GM21381 (cell line): Measurements from ENCODE around the gene C16orf90.
"Not testable (repeated sequence)": the region's sequence is repeated elsewhere in the genome, so short reads cannot be mapped to it uniquely, and the experiment has no call there.

Experiments
- ATAC-seq: cut with Tn5 transposase; IDR thresholded peaks from one replicate; pipeline ENCODE4 v1.9.1; 2021; ENCODE audit warnings: mild to moderate bottlenecking, moderate library complexity; ENCODE audit not compliant: unreplicated experiment

Gene C16orf90

DNA sequence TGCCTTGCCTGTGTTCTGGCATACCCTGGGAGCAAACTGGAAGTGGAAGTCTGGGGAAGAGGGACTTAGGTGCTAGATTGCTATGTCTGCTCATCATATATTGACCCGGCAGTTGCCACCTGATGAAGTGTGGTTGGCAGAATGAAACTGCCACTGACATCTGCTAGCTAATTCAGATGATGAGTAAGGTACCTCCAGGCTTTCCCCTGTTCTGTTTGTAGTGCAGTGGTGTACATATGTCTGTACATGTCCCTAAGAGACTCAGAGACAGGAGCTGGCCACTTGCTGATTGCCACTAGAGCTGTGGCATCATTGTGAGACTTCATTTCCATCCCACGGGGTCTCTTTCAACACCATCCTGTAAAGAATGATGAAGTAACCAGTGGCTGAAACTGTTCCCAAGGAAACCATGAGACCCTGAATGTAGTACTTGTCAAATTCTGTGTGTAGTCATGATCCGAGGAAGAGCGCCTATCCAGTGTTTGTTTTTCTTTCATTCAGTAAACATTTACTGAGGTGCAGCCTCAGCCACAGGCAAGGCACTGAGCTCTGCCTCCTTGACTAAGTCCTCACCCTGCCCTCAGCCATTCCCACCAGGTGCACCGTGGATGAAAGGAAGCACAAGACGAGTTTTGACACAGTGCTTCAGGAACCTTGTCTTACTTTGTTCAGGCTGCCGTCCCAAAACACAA, 18.7 kb upstream of the C16orf90 start:
- no peak for ATAC-seq

DNA sequence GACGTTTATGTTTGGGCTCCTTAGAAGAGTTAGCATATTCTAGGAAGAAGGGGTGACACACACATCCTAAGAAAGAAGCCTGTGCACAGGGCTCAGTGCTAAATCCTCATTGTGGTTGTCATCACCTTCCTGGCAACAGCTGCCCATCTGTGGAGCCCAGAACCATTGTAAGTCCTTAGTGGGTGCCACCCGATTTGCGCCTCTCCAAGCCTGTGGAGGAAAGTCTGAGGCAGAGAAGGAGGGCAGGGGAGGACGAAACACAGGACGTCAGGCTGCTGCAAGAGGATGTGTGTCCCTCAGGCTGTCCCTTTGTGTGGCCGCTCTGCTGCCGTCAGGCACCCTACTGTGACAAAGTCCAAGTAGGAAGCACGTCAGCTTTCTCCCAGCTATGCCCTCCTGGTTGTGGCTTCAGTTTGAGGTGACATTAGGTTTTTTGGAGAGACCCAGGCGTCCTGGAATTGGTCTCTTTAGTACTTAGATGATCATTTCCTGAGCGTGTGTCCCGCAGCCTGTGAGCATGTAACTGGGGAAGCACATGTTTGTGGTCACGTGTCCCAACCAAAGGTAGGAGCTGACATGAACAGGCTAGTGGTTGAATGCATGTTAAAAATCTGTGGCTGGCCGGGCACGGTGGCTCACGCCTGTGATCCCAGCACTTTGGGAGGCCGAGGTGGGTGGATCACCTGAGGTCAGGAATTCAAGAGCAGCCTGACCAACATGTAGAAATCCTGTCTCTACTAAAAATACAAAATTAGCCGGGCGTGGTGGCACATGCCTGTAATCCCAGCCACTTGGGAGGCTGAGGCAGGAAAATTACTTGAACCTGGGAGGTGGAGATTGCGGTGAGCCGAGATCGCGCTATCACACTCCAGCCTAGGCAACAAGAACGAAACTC, 16.2 kb upstream of the C16orf90 start:
- ATAC-seq: no peak

DNA sequence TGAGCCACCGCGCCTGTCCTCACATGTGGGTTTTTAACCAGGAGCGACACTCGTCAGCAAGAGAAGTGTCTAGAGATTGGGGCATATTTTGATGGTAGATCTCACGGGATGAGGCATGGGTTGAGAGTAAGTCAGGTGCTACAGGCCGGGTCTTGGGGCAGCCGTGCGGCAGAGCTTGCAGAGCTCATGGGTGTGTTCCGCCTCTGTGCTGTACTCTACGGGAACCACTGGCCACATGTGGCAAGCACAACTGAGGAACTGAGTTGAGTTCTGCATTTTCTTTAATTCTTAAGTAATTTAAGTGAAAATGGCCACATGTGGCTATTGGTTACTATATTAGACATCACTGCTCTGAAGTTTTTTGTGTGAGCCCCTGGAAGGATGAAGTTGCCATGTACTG, 15.1 kb upstream of the C16orf90 start:
- ATAC-seq: no peak

DNA sequence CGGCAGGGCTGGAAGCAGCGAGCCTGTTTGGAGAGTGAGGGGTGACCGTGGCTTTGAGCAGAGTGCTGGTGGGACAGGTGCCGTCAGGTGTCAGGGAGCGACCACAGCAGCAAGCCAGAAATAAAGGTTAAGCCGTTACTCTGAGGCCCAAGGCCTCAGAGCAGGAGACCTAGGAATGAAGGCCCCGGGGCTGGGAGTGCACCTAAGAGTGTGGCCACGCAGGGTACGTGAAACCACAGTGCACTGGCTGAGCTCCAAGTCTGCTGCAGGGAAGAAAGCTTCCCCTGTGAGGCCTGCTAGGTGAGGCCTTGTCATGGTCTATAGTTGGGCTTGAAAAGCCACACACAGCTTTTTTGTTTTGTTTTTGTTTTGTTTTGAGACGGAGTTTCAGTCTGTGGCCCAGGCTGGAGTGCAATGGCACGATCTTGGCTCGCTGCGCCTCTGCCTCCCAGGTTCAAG, 14.2 kb upstream of the C16orf90 start:
- peak; percentile 86 for ATAC-seq

DNA sequence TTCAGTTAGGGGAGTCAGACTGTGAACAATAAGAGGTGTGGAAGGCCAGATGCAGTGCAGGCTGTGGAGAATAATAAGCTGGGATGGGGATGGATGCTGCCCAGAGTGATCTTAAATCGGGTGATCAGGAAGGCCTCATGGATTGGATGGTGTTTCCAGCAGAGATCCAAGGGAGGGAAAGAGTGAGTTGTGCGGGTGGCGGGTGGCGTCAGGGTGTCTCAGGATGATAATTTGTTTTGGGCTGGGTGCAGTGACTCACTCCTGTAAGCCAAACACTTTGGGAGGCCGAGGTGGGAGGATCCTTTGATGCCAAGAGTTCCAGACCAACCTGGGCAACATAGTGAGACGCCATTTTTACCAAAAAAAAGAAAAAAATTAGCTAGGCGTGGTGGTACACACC, 13.4 kb upstream of the C16orf90 start:
- ATAC-seq: no peak

DNA sequence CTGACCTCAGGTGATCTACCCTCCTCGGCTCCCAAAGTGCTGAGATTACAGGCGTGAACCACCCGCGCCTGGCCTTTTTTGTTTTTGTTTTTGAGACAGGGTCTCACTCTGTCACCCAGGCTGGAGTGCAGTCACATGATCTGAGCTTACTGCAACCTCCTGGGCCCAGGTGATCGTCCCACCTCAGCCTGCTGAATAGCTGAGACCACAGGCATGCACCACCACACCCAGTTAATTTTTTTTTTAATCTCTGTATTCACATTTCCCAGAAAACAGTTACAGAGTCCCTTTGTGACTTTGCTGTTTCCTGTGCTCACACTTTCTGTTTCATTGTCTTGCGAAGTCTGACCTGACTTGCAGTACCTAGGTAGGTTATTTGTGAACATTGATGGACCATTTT, 8.2 kb upstream of the C16orf90 start:
- ATAC-seq: no peak

DNA sequence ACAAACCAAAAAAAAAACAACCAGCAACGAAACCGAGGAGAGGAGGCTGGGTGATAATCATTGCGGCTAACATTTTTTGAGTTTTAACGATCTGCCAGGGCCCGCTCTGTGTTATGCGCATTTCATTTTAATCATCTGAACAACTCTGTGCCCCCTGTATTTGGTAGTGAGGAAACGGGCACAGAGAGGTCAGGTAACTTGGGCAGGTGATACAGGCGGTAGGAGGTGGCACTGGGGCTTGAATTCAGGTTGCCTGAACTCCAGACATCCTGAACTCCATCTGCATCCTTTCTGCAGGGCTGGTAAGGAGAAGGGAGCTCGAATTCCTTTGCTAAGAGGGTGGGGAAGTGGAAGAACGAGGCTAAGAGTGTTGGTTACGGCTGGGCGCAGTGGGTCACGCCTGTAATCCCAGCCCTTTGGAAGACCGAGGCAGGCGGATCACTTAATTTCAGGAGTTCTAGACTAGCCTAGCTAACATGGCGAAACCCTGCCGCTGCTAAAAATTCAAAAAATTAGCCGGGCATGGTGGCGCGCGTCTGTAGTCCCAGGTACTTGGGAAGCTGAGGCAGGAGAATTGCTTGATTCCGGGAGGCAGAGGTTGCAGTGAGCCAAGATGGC, 6.6 kb upstream of the C16orf90 start:
- no peak for ATAC-seq

DNA sequence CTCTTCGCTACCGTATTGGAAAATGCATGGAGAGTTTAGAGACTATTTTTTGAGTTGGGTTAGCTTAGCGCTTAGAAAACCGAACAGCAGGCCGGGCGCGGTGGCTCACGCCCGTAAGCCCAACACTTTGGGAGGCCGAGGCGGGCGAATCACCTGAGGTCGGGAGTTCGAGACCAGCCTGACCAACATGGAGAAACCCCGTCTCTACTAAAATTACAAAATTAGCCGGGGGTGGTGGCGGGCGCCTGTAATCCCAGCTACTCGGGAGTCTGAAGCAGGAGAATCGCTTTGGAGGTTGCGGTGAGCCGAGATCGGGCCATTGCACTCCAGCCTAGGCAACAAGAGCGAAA, 6.1 kb upstream of the C16orf90 start:
- ATAC-seq: not testable (repeated sequence)

DNA sequence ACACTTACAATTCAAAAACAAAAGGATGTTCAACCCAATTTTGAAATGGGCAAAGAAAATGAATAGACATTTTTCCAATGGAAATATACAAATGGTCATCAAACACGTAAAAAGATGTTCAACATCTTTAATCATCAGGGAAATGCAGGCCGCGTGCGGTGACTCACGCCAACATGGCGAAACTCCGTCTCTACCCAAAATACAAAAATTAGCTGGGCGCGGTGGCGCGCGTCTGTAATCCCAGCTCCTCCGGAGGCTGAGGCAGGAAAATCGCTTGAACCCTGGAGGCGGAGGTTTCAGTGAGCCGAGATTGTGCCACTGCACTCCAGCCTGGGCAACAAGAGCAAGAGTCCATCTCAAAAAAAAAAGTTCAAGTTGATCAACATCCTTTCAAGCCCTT, 3.7 kb upstream of the C16orf90 start:
- no peak for ATAC-seq

DNA sequence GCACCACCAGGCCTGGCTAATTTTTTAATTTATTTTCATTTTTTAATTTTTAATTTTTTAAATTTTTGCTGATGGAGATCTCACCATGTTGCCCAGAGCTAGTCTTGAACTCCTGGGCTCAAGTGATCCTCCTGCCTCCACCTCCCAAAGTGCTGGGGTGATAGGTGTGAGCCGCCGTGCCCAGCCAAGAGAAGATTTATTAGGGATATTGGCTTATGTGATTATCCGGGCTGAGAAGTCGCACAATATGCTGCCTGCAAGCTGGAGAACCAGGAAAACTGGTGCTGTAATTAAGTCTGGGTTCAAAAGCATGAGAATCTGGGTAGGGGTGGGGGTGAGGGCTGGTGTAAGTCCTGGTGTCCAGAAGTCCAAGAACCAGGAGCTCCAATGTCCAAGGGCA, 2.5 kb upstream of the C16orf90 start:
- no peak for ATAC-seq

DNA sequence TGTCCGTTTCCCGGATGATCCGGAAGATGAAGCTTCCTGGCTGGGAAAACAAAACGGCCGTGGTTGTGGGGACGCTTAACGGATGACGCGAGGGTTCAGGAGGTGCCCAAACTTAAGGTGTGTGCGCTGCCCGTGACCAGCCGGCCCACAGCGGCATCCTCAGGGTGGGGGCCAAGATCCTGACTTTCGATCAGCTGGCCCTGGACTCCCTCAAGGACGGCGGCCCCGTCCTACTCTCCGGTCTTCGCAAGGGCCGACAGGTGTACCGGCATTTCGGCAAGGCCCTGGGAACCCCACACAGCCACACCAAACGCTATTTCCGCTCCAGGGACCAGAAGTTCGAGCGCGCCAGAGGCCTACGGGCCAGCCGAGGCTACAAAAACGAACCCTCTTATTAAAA, 1.1 kb upstream of the C16orf90 start:
- ATAC-seq: no peak

DNA sequence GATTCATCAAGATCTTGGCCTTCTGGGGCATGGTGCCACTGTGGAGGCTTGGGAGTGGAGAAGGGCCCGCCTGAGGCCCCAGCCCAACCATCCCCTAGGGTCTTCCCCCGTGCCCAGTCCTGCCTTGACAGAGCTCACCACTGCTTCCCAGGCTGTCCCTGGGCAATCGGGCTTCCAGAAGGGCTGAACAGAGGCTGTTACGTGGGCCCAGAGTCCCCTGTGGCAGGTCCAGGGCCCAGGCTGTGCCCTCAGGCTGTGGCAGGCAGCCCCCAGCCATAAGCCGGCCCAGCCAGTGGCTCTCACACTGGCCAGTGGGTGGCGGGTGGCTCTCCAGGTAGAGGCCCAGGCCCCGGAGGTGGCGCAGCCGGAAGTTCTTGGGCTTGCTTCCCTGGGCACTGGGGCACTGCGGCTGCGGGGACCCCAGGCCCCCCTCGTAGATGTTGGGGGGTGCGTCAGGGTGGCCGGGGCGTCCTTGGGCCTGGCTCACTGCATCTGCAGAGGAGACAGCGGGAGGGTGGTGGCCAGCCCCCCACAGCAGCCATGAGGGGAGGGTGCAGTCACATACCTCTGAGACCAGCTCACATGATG, 809 bp downstream of the C16orf90 start:
- ATAC-seq: no peak

DNA sequence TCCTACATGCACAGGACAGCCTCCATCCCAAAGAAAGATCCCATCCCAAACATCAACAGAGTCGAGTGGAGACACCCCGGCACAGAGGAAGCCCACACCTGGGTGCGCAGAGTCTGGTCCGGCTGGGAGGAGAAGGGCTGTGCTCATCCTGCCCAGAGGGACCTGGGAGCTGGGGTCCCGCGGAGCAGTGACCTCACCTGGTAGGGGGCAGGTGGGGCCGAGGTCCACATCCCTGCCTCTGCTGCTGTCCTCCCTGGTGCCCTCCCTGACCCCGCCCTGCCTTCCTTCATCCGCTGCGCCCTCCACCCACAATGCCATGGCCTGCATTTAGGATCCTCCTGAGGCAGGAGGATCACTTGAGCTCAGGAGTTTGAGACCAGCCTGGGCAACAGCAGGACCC, 2.9 kb downstream of the C16orf90 start:
- ATAC-seq: no peak

DNA sequence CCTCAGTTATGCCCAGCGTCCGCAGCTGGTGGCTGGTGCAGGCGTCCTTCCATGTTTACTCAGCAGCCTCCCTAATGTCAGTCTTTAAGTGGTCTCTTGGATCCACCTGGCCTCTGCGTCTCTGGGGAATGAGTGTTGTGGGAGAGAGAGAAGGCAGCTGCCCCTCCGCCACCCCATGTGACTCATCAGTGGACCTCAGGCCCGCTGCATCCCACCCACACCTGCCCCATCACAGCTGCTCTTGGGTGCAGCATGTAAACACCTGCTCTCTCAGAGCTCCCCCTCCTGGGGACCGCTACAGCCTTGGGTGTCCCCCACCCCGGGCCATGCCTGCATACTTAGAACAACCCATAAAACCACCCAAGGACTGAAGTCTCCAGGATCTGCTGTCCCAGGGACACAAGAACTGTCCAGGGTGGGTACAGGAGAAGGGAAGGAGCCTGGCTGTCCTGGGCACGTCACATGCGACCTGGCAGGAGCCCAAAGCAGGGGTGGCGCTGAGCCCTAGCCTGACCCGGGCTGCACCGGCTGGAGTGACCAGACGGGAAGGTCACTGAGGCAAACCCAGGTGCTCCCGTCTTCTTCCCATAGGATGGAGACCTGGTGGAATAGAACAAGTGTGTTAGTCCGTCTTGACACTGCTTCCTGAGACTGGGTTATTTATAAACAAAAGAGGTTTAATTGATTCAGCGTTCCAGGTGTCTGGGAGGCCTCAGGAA, 4.2 kb downstream of the C16orf90 start:
- no peak for ATAC-seq

DNA sequence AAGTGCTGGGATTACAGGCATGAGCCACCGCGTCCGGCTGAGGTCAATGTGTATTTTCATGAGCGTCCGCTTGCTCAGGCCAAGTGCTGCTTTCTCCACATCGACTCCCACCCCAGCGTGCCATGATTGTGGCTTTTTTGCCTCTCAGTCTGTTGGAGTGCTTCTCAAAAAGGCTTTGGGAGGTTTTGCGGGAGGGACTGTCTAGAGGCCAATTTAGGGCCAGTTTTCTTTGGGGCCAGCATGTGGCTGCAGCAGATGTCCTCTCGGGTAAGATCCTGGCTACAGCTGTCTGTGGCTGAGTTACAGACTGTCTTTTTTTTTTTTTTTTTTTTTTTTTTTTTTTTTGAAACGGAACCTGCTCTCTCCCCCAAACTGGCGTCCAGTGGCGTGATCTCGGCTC, 6.5 kb downstream of the C16orf90 start:
- no peak for ATAC-seq

DNA sequence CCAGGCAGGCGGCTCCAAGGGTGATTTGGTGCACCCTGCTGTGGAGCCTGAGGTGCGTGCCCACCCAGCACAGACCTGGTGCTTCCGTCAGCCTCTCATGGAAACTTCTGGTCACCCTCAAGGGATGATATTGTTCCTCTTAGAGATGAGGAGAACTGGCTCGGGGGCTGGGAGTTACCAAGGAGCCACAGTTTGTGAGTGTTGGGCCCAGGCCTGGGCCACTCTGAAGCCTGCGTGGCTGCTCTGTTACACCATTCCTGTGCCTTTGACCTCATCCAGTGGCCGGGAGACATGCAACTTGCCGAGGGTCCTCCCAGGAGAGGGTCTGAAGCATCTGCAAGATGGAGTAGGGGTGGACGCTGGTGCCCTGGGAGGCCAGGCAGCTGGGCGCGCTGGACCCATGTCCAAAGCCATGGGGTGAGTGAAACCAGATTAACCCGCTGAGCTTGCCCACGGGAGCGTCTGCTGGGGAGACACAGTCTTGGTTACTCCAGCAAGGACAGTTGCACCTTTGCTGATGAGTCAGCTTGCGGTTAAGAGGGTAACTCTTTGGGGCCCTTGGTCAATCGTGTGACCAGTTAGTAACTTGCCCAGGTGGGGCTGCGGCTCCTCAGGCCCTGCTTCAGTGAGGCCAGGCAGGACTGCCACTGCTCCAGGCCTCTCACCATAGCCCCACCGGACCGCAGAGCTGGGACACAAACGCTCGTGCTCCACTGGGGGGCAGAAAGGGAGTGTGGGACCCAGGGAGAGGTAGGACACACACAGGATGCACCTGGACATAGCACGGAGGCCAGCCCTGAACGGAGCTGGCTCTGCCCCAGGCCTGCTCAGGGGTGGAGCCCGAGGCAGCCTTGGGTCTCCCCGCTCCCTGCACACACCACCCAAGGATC, 7.5 kb downstream of the C16orf90 start:
- no peak for ATAC-seq

DNA sequence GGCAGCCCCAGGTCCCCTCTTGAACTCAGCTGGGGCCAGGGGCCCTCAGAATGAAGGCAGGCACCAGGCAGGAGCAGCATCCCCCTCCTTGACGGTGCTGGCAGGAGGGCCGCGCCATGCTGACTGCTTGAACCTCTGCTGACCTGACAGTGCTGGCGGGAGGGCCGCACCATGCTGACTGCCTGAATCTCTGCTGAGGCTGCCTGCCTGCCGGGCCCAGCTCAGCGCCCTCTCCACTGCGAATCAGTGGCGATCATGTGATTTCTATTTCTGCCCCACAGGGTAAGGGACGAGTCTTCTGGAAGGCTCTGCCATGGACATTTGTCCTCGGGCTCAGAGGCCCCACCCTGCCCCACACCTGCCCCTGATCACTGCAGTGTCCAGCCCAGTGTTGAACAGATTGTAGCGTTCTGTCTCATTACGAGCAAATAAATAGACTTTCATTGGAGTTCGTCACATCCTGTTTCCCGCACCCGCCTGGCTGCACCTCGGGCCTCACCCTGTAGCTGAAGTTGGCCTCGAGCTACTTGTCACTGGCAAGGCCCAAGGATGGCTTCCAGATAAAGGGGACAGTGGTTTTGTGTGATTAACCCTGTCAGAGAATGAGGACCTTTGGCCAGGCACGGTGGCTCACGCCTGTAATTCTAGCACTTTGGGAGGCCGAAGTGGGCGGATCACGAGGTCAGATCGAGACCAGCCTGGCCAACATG, 8.6 kb downstream of the C16orf90 start:
- no peak for ATAC-seq

DNA sequence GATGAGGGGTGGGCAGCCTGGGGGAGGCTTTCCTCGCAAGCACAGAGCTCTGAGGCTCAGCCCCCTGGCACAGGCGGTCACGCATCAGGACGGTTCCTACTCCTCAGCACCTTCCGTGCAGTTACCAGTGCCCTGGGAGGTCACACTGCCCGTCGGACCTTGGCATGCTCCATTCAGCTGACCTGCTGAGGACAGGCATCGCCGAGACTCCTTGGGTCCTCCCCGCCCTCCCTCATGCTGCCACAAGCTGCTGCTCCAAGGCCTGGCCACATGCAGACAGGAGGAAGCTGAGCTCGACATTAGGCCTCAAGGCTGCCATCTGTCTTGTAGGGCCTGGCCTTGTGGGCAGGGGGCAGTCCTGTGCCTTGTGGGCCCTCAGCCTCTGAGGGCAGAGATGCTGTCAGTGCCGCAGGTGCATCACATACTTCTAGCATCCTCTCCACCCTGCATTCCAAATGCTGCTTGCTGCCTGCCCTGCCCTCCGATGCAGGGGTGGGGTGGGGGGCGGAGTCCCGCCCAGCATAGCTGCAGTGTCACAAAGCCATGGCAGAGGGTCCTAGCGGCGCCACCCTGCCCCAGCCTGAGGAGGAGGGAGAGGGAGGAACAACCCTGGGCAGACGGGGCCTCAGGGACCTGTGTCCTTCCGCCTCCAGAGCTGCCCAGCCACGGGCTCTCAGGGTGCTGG, 9.3 kb downstream of the C16orf90 start:
- ATAC-seq: no peak
